OCI-LY3 (cell line): ENCODE data around the gene PMF1.

Experiments
- CTCF ChIP-seq: fragments of 200-600, 300-600 bp; sonication (generic); IDR thresholded peaks from 2 replicates; pipeline ENCODE4 v1.5.1; 2014; ENCODE audit warnings: antibody characterized with exemption, low read length, low read depth
- EZH2phosphoT487 ChIP-seq: fragments of 200-600 bp; shearing (Covaris generic); IDR thresholded peaks from 2 replicates; pipeline ENCODE4 v1.6.1; 2018; ENCODE audit warnings: antibody characterized with exemption, mixed run types, low read depth

DNA sequence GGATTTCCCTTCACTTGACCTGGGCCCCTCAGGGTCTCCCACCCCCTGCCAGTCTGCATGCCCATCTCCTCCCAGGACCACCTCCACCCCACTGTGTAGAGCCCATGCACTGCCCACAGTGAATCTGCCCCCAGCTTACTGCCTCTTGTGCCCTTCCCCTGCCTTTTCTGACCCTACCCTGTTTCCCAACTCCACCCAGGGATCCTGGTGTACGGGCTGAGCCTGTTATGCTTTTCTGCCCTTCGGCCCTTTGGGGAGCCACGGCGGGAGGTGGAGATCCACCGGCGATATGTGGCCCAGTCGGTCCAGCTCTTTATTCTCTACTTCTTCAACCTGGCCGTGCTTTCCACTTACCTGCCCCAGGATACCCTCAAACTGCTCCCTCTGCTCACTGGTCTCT is 73.3 kb downstream of the PMF1 start:
- TF ChIP-seq CTCF (no peak), EZH2phosphoT487 (no peak)
